Esophagus muscularis mucosa (tissue), 4 donors: ENCODE measurements around the gene WFIKKN1. TPM values are rescaled to one million over a fixed set of nuclear protein-coding genes. Genes with fewer than 3 reads are reported as not detected.

Experiments used
- DNase-seq: peaks from one replicate; pipeline ENCODE4 v3.0.0-alpha.2; 2017; ENCODE audit errors: extremely low spot score
- H3K27ac ChIP-seq, 4 donors: fragments of 200-600 bp; sonication (generic); replicated peaks in 1 of 4; 1 replicate in 3 of 4; 2 replicates in 1 of 4; pipeline ENCODE4 v1.5.1; 2016 to 2019; ENCODE audit warnings: mild to moderate bottlenecking in 1 of 4
- H3K27me3 ChIP-seq, 4 donors: fragments of 200-600 bp; sonication (generic); one replicate each; pipeline versions ENCODE4 v1.5.1 to v1.6.0; 2016 to 2019
- H3K36me3 ChIP-seq, 4 donors: fragments of 200-600 bp; sonication (generic); one replicate each; pipeline ENCODE4 v1.5.1; 2016 to 2019
- H3K4me1 ChIP-seq, 4 donors: fragments of 200-600 bp; sonication (generic); one replicate each; pipeline ENCODE4 v1.5.1; 2016 to 2019
- H3K4me3 ChIP-seq, 4 donors: fragments of 200-600 bp; sonication (generic); 1 replicate in 2 of 4; 2 replicates in 2 of 4; pipeline ENCODE4 v1.5.1; 2016 to 2019; ENCODE audit warnings: mild to moderate bottlenecking in 4 of 4, moderate library complexity in 1 of 4
- H3K9me3 ChIP-seq, 4 donors: fragments of 200-600 bp; sonication (generic); 1 replicate in 3 of 4; 2 replicates in 1 of 4; pipeline ENCODE4 v1.5.1; 2016 to 2019
- EP300 ChIP-seq: sonication (generic); formaldehyde crosslinking; IDR thresholded peaks from one replicate; pipeline ENCODE4 v1.6.1; 2017; ENCODE audit warnings: antibody characterized with exemption
- POLR2A ChIP-seq: fragments of 450-650 bp; IDR thresholded peaks from one replicate; pipeline ENCODE4 v1.6.1; 2017; ENCODE audit warnings: antibody characterized with exemption, moderate library complexity, mild to moderate bottlenecking, low read depth
- POLR2AphosphoS5 ChIP-seq, 2 donors: sonication (generic); formaldehyde crosslinking; IDR thresholded peaks; one replicate each; pipeline ENCODE4 v1.6.1; 2017; ENCODE audit warnings: antibody characterized with exemption in 2 of 2
- WGBS: methylation state at CpG from one replicate; pipeline ENCODE4 v1.1.5; 2018; 5-methylcytosine and 5-hydroxymethylcytosine counted together
- intact Hi-C: fragments of 100-400 bp; cut with DNase I; formaldehyde crosslinking; loops from one replicate; pipeline ENCODE4 v1.15.1; 2023
- total RNA-seq, 4 donors: library from RNA; depleted of rRNA; stranded (reverse); fragments of >200 nt; gene quantifications; one replicate each; pipeline versions ENCODE4 v1.1.0 to v1.2.1, GENCODE V29; 2016
- TF ChIP-seq, protein P1 (sequence below), 3 experiments: fragments of 200-600 bp in 2 of 3; fragments of 450-650 bp in 1 of 3; sonication (generic) in 2 of 3; IDR thresholded peaks; one replicate each; pipeline ENCODE4 v1.5.1; 2017 to 2019; ENCODE audit warnings: antibody characterized with exemption in 3 of 3, mild to moderate bottlenecking in 2 of 3, moderate library complexity in 1 of 3

The WFIKKN1 gene
- total RNA-seq, 4 donors from 2014 or later, result 0.33 to 0.80 (median 0.43) TPM

- Histone ChIP-seq H3K9me3 (no peaks in the 10 kb centered on the region), H3K27me3 (peaks cover 0 to 9% (median 0%) of the 10 kb centered on the region in 4 donors), H3K36me3 (peaks cover 0 to 22% (median 10%) of the 10 kb centered on the region in 4 donors), H3K27ac (no peak overlapping the region), H3K4me1 (peaks cover 27 to 39% (median 30%) of the 10 kb centered on the region in 4 donors), H3K4me3 (no peak overlapping the region)
- TF ChIP-seq POLR2A (no peak), EP300 (no peak), POLR2AphosphoS5 (IDR thresholded peaks at IDR 0.05) (no peak)
- TF ChIP-seq, protein P1, sequence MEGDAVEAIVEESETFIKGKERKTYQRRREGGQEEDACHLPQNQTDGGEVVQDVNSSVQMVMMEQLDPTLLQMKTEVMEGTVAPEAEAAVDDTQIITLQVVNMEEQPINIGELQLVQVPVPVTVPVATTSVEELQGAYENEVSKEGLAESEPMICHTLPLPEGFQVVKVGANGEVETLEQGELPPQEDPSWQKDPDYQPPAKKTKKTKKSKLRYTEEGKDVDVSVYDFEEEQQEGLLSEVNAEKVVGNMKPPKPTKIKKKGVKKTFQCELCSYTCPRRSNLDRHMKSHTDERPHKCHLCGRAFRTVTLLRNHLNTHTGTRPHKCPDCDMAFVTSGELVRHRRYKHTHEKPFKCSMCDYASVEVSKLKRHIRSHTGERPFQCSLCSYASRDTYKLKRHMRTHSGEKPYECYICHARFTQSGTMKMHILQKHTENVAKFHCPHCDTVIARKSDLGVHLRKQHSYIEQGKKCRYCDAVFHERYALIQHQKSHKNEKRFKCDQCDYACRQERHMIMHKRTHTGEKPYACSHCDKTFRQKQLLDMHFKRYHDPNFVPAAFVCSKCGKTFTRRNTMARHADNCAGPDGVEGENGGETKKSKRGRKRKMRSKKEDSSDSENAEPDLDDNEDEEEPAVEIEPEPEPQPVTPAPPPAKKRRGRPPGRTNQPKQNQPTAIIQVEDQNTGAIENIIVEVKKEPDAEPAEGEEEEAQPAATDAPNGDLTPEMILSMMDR (IDR thresholded peaks at IDR 0.05), result no peak
- DNase-seq, result no peak
- no CpG with 5 or more reads among the region's 38 CpGs for WGBS
- intact Hi-C loops, result no loop called here
Measured at GRCh38 chr16:583815-584591, 46.8 kb upstream of the WFIKKN1 start.

DNA sequence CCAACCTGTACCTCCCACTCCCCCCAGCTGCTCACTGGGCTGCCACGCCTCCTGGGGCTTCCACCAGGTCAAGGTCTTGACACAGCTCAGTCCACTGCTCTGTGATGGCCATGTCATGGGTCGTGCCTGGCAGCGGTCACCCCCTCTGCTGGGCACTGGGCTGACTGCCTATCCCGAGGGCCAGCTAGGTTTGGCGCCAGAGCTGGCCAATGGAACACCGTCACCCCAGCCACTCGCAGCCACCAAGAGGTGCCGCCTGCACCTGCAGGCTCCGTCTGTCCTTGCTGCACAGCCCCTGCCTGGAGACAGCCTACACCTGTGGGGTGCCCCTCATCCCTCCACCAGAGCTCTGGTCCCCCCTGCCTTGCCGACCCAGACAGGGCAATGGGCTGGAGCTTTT lies 45.4 kb upstream of the WFIKKN1 start:
- Histone ChIP-seq H3K36me3 (peaks cover 0 to 17% (median 7%) of the 10 kb centered on the region in 4 donors), H3K4me3 (no peak overlapping the region), H3K4me1 (peaks cover 25 to 38% (median 27%) of the 10 kb centered on the region in 4 donors), H3K9me3 (no peaks in the 10 kb centered on the region), H3K27me3 (peaks cover 0 to 9% (median 0%) of the 10 kb centered on the region in 4 donors), H3K27ac (no peak overlapping the region)
- intact Hi-C loops, result loop anchor here (5.0 kb wide), 1 partner anchor 52 kb away; the partner anchor contains the start of gene METTL26
- TF ChIP-seq EP300 (no peak), POLR2AphosphoS5 (IDR thresholded peaks at IDR 0.05) (peak in 1 of 2 donors; percentile 8)
- no peak for DNase-seq
- WGBS, result 22% methylated on average over 6 of the region's 10 CpGs

DNA sequence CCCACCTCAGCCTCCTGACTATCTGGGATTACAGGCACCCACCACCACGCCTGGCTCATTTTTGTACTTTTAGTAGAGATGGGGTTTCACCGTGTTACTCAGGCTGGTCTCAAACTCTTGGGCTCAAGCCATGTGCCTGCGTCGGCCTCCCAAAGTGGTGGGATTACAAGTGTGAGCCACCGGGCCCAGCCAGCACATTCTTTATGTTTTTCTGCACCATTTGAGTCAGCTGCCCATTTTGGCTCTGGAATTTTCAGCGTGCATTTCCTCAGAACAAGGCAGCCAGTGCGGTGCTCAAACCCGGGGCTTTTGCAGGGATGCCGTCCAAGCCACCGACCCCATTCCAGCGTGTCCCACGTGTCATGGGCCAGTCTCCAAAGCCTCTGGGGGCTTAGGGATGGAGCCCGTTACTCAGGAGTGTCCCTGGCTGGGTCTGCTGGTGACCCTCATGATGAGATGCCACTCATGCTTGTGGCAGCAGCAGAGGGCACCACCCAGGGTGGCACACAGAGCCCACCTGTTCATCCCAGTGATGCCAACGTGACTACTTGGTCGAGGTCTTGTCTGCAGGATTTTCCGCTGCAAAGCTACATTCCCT lies 44.6 kb upstream of the WFIKKN1 start:
- Histone ChIP-seq H3K9me3 (no peaks in the 10 kb centered on the region), H3K4me3 (no peak overlapping the region), H3K4me1 (peaks cover 33 to 46% (median 35%) of the 10 kb centered on the region in 4 donors), H3K27ac (no peak overlapping the region), H3K36me3 (peaks cover 0 to 9% (median 4%) of the 10 kb centered on the region in 4 donors), H3K27me3 (peaks cover 0 to 9% (median 0%) of the 10 kb centered on the region in 4 donors)
- TF ChIP-seq, protein P1 (IDR thresholded peaks at IDR 0.05), result no peak
- TF ChIP-seq POLR2A (no peak), EP300 (no peak), POLR2AphosphoS5 (IDR thresholded peaks at IDR 0.05) (no peak)
- no peak for DNase-seq
- intact Hi-C loops, result loop anchor here (5.0 kb wide), 1 partner anchor 51 kb away; the partner anchor contains the start of gene METTL26
- WGBS, result 55% methylated on average over 15 of the region's 16 CpGs

- no peak overlapping the region for H3K4me3 ChIP-seq
- no peak for DNase-seq
- WGBS, result 67% methylated on average over 8 of the region's 14 CpGs
- peaks cover 36 to 53% (median 42%) of the 10 kb centered on the region in 4 donors for H3K4me1 ChIP-seq
- H3K27me3 ChIP-seq, result peaks cover 0 to 9% (median 0%) of the 10 kb centered on the region in 4 donors
- H3K36me3 ChIP-seq, result peaks cover 0 to 8% (median 3%) of the 10 kb centered on the region in 4 donors
- peak overlapping the region in 1 of 4 donors; percentile 98 for H3K27ac ChIP-seq
- TF ChIP-seq EP300 (no peak), POLR2AphosphoS5 (IDR thresholded peaks at IDR 0.05) (peak in 1 of 2 donors; percentile 21)
- intact Hi-C loops, result loop anchor here (5.0 kb wide), 1 partner anchor 50 kb away; the partner anchor contains the start of gene METTL26
- H3K9me3 ChIP-seq, result no peaks in the 10 kb centered on the region
Measured at GRCh38 chr16:586645-587590, 43.9 kb upstream of the WFIKKN1 start.

GRCh38 chr16:588639-588888 lies 42.2 kb upstream of the WFIKKN1 start:
- Histone ChIP-seq H3K36me3 (peaks cover 0 to 13% (median 3%) of the 10 kb centered on the region in 4 donors), H3K27me3 (peaks cover 0 to 9% (median 0%) of the 10 kb centered on the region in 4 donors), H3K9me3 (no peaks in the 10 kb centered on the region), H3K4me1 (peaks cover 36 to 69% (median 57%) of the 10 kb centered on the region in 4 donors), H3K27ac (peak overlapping the region; percentile 93 to 98 (median 96)), H3K4me3 (peak overlapping the region; percentile 83 to 94 (median 88))
- 1% methylated on average over 21 of the region's 21 CpGs for WGBS
- intact Hi-C loops, result loop anchor here (5.0 kb wide), 1 partner anchor 49 kb away; the partner anchor contains the start of gene METTL26
- TF ChIP-seq POLR2AphosphoS5 (IDR thresholded peaks at IDR 0.05), result no peak
- TF ChIP-seq, protein P1 (IDR thresholded peaks at IDR 0.05), result no peak
- no peak for TF ChIP-seq EP300
- TF ChIP-seq POLR2A, result no peak
- DNase-seq, result no peak
